DOHH2 (cell line): Measurements from ENCODE around the gene PCYOX1L.

Source experiments
- H3F3A ChIP-seq: fragments of 200-600 bp; sonication (generic), shearing (Covaris generic); 2 replicates; pipeline ENCODE4 v1.6.0; 2016; ENCODE audit warnings: antibody characterized with exemption, mild to moderate bottlenecking; ENCODE audit not compliant: control insufficient read depth, insufficient read depth
- H3K27ac ChIP-seq: fragments of 200-600 bp; sonication (generic); 2 replicates; pipeline ENCODE4 v1.5.1; 2014; ENCODE audit warnings: low read depth, mild to moderate bottlenecking, low read length, moderate library complexity
- H3K27me3 ChIP-seq: fragments of 200-600 bp; sonication (generic); 2 replicates; pipeline ENCODE4 v1.6.1; 2014; ENCODE audit warnings: mild to moderate bottlenecking, low read length, mixed read lengths; ENCODE audit not compliant: control insufficient read depth
- H3K36me3 ChIP-seq: fragments of 200-600 bp; sonication (generic); 2 replicates; pipeline ENCODE4 v1.6.1; 2014; ENCODE audit warnings: mild to moderate bottlenecking, low read length, moderate library complexity, mixed read lengths; ENCODE audit not compliant: control insufficient read depth
- H3K4me1 ChIP-seq: fragments of 200-600 bp; sonication (generic); 2 replicates; pipeline ENCODE4 v1.6.1; 2014; ENCODE audit warnings: mild to moderate bottlenecking, low read length, mixed read lengths; ENCODE audit not compliant: control insufficient read depth
- H3K4me2 ChIP-seq: fragments of 200-600 bp; sonication (generic); 2 replicates; pipeline ENCODE4 v1.6.0; 2014; ENCODE audit warnings: mild to moderate bottlenecking, low read length, moderate library complexity
- H3K4me3 ChIP-seq: fragments of 200-600 bp; sonication (generic); 2 replicates; pipeline ENCODE4 v1.5.1; 2014; ENCODE audit warnings: mild to moderate bottlenecking, low read length, mixed read lengths
- H3K79me2 ChIP-seq: fragments of 200-600 bp; sonication (generic); 2 replicates; pipeline ENCODE4 v1.6.1; 2014; ENCODE audit warnings: mild to moderate bottlenecking, low read length, mixed read lengths; ENCODE audit not compliant: control insufficient read depth
- H3K9me2 ChIP-seq: fragments of 200-600 bp; sonication (generic); replicated peaks from 2 replicates; pipeline ENCODE4 v1.6.1; 2014; ENCODE audit warnings: mild to moderate bottlenecking, low read length, mixed read lengths; ENCODE audit not compliant: control insufficient read depth
- H3K9me3 ChIP-seq: fragments of 200-600 bp; sonication (generic); 2 replicates; pipeline ENCODE4 v1.6.1; 2014; ENCODE audit warnings: antibody characterized with exemption, low read length, mixed read lengths; ENCODE audit not compliant: control insufficient read depth, insufficient read depth
- H4K20me1 ChIP-seq: fragments of 200-600 bp; sonication (generic); 2 replicates; pipeline ENCODE4 v1.6.0; 2014; ENCODE audit warnings: low read depth, mild to moderate bottlenecking, antibody characterized with exemption, low read length, moderate library complexity; ENCODE audit not compliant: control insufficient read depth, insufficient read depth
- CTCF ChIP-seq: fragments of 200-600 bp; sonication (generic); IDR thresholded peaks from one replicate; pipeline ENCODE4 v1.5.1; 2014; ENCODE audit warnings: antibody characterized with exemption, mild to moderate bottlenecking, low read depth, low read length; ENCODE audit not compliant: poor library complexity, severe bottlenecking
- EZH2phosphoT487 ChIP-seq: fragments of 200-600 bp; sonication (generic); IDR thresholded peaks from 2 replicates; pipeline ENCODE4 v1.6.1; 2017; ENCODE audit warnings: borderline replicate concordance, mild to moderate bottlenecking, antibody characterized with exemption, low read length, moderate library complexity, mixed read lengths

Gene PCYOX1L

DNA sequence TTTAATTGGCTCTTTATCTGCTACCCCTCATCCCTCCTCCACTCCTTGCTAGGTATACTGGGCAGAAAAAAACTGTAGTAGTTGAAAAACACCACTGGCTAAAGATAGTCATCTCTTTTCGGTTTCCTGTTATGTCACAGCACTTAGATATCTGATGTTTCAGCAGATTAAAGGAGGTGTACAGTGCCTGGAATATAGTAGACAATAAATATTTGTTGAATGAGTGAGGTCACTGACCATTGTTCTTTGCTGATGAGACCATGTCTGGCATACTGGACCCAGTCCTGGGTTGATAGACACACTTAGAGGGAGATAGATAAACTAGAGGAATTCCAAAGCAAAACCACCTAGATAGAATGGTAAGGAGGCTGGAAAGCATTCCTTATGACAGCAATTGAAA is 9.3 kb upstream of the PCYOX1L start:
- Histone ChIP-seq H3K9me2 (no peaks in the 10 kb centered on the region), H3K27ac (no peak overlapping the region), H3K79me2 (peaks cover 90% of the 10 kb centered on the region), H3K4me2 (peak overlapping the region; percentile 83; the same call in 1 of the 2 replicates), H3K4me3 (no peak overlapping the region), H3K9me3 (no peaks in the 10 kb centered on the region), H3F3A (peaks cover 25% of the 10 kb centered on the region), H3K36me3 (peaks cover 76% of the 10 kb centered on the region), H4K20me1 (peaks cover 4% of the 10 kb centered on the region; the same call in 1 of the 2 replicates), H3K27me3 (no peaks in the 10 kb centered on the region), H3K4me1 (peaks cover 40% of the 10 kb centered on the region)
- no peak for TF ChIP-seq CTCF

DNA sequence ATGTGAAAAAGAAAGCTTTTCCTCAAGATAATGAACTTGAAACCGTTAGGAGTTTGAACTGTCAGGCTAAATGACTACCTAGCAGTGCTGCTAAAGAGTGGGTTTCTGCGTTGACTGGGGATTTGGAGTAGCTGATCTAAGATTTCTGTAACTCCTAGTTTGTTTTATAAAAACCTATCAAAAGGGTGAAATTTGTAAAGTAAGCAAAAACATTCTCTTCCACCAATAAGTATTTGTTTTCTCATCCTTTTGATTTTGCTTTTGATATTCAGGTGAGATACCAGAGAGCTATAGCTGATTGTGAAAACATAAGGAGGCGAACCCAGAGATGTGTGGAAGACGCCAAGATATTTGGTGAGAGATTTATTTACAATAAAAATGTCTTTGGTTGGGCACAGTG is 8.5 kb upstream of the PCYOX1L start:
- Histone ChIP-seq H3K36me3 (peaks cover 85% of the 10 kb centered on the region), H3K4me1 (peaks cover 38% of the 10 kb centered on the region), H3K9me3 (no peaks in the 10 kb centered on the region), H3K79me2 (peaks cover 95% of the 10 kb centered on the region), H3K27ac (no peak overlapping the region), H3F3A (peaks cover 25% of the 10 kb centered on the region), H3K4me2 (no peak overlapping the region), H3K4me3 (no peak overlapping the region), H3K9me2 (no peaks in the 10 kb centered on the region), H3K27me3 (no peaks in the 10 kb centered on the region), H4K20me1 (peaks cover 4% of the 10 kb centered on the region; the same call in 1 of the 2 replicates)
- no peak for TF ChIP-seq EZH2phosphoT487
- no peak for TF ChIP-seq CTCF

- Histone ChIP-seq H3K36me3 (peaks cover 93% of the 10 kb centered on the region), H3K9me2 (no peaks in the 10 kb centered on the region), H3K4me2 (no peak overlapping the region), H3K4me3 (no peak overlapping the region), H3K9me3 (no peaks in the 10 kb centered on the region), H3K27me3 (no peaks in the 10 kb centered on the region), H3K79me2 (peaks cover 89% of the 10 kb centered on the region), H3F3A (peaks cover 36% of the 10 kb centered on the region), H3K27ac (no peak overlapping the region), H4K20me1 (peaks cover under 1% of the 10 kb centered on the region; the same call in 1 of the 2 replicates), H3K4me1 (peaks cover 49% of the 10 kb centered on the region)
- TF ChIP-seq CTCF: no peak
- TF ChIP-seq EZH2phosphoT487: no peak
These were observed 5.7 kb upstream of the PCYOX1L start for GRCh38 chr5:149352169-149352568.
